Measurements from ENCODE around the gene UPK1A.

DNA sequence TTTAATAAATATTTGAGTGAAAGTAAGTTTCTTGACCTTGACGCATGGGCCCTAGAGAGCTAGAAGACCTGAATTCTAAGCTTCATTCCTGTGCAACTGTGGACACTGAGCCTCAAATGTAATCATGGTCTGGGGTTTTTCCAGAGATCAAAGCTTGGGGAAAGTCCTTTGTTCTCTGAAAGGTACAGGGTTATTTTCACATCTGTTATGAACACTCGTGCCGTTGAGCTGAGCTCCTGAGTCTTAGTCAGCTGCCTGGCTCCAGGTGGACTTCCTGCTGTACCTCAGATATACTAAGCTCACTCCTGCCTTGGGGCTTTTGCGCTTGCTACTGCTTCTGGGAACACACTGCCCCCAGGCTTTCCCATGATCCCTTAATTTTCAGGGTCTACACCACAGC lies 30.5 kb downstream of the UPK1A start:
- no peak for TF ChIP-seq CTCF (IDR thresholded peaks at IDR 0.05; ENCODE audit: low read depth, low read length)
- TF ChIP-seq MYC (IDR thresholded peaks at IDR 0.05; ENCODE audit: low read depth, low read length): no peak

All from NB4 (cell line).